WTC11 (cell line): ENCODE data around the gene ANKZF1. TPM values are rescaled to one million over a fixed set of nuclear protein-coding genes. Genes with fewer than 3 reads are reported as not detected.
A peak's percentile ranks its signal among the peaks of the same experiment; 100 is the strongest.

Experiments
- ATAC-seq: fragments of 200-7000 bp; cut with Tn5 transposase; 2 replicates; pipeline ENCODE4 v1.10.0; 2021; ENCODE audit warnings: mild to moderate bottlenecking, moderate library complexity
- CTCF ChIA-PET: fragments of 300-600 bp; sonication (Branson Sonifier 250); formaldehyde crosslinking; loops from one replicate; lab custom pipeline; 2021; ENCODE audit warnings: antibody characterized with exemption; lab: Charles Lee
- POLR2A ChIA-PET: fragments of 350-600 bp; sonication (Branson Sonifier 250); formaldehyde crosslinking; loops from one replicate; lab custom pipeline; 2021; ENCODE audit warnings: antibody characterized with exemption; lab: Charles Lee
- DNase-seq: peaks from one replicate; pipeline ENCODE4 v3.0.0; 2021; ENCODE audit warnings: low spot score
- H3K27ac Mint-ChIP-seq: 2 replicates; pipeline ENCODE4 v1.8.0; 2021; ENCODE audit warnings: mixed read lengths
- H3K27me3 Mint-ChIP-seq: 2 replicates; pipeline ENCODE4 v1.8.0; 2021; ENCODE audit warnings: low read depth, mild to moderate bottlenecking, moderate library complexity, mixed read lengths
- H3K36me3 Mint-ChIP-seq: 2 replicates; pipeline ENCODE4 v1.8.0; 2021; ENCODE audit warnings: mixed read lengths
- H3K4me1 Mint-ChIP-seq: 2 replicates; pipeline ENCODE4 v1.8.0; 2022; ENCODE audit warnings: mixed read lengths
- H3K4me3 Mint-ChIP-seq: 2 replicates; pipeline ENCODE4 v1.8.0; 2021; ENCODE audit warnings: mild to moderate bottlenecking, moderate library complexity, mixed read lengths
- H3K9me3 Mint-ChIP-seq: 2 replicates; pipeline ENCODE4 v1.8.0; 2021; ENCODE audit warnings: mixed read lengths
- ATF1 ChIP-seq: sonication (generic); formaldehyde crosslinking; IDR thresholded peaks from 2 replicates; pipeline ENCODE4 v1.8.1; 2023; ENCODE audit warnings: mild to moderate bottlenecking, moderate library complexity, missing genetic modification reagents
- CREM ChIP-seq: sonication (generic); formaldehyde crosslinking; IDR thresholded peaks from 2 replicates; pipeline ENCODE4 v1.8.1; 2022; ENCODE audit warnings: mild to moderate bottlenecking, missing genetic modification reagents, moderate library complexity
- EMX1 ChIP-seq: fragments of 250-450 bp; sonication (Bioruptor Pico); IDR thresholded peaks from 2 replicates; pipeline ENCODE4 v1.8.0; 2021; ENCODE audit warnings: mild to moderate bottlenecking
- HMGA2 ChIP-seq: fragments of 250-450 bp; sonication (Bioruptor Pico); IDR thresholded peaks from 2 replicates; pipeline ENCODE4 v1.4.0; 2021; ENCODE audit warnings: mild to moderate bottlenecking, moderate library complexity
- TCF7 ChIP-seq: sonication (generic); formaldehyde crosslinking; IDR thresholded peaks from 2 replicates; pipeline ENCODE4 v1.8.0; 2022; ENCODE audit warnings: mild to moderate bottlenecking, low read depth, missing genetic modification reagents, moderate library complexity
- ZNF121 ChIP-seq: sonication (generic); formaldehyde crosslinking; IDR thresholded peaks from 2 replicates; pipeline ENCODE4 v1.8.0; 2023; ENCODE audit warnings: missing genetic modification reagents
- ZNF396 ChIP-seq: fragments of 250-450 bp; sonication (Bioruptor Pico); IDR thresholded peaks from 2 replicates; pipeline ENCODE4 v1.8.0; 2021; ENCODE audit warnings: mild to moderate bottlenecking, moderate library complexity, borderline replicate concordance
- total RNA-seq: library from RNA; stranded (reverse); gene quantifications from 3 replicates; pipeline ENCODE4 v1.2.3, GENCODE V29; 2021
- TF ChIP-seq, protein P1 (sequence below): fragments of 250-450 bp; sonication (Bioruptor Pico); conservative IDR thresholded peaks from 2 replicates; pipeline ENCODE4 v1.9.0; 2021; ENCODE audit warnings: mild to moderate bottlenecking
- TF ChIP-seq, protein P2 (sequence below): sonication (generic); formaldehyde crosslinking; IDR thresholded peaks from 2 replicates; pipeline ENCODE4 v1.8.1; 2022; ENCODE audit warnings: mild to moderate bottlenecking, moderate library complexity, missing genetic modification reagents
- TF ChIP-seq, protein P3 (sequence below): sonication (generic); formaldehyde crosslinking; IDR thresholded peaks from 2 replicates; pipeline ENCODE4 v1.8.0; 2023; ENCODE audit warnings: missing genetic modification reagents
- TF ChIP-seq, protein P4 (sequence below): sonication (generic); formaldehyde crosslinking; conservative IDR thresholded peaks from 2 replicates; pipeline ENCODE4 v1.8.1; 2022; ENCODE audit warnings: mild to moderate bottlenecking, missing genetic modification reagents
- TF ChIP-seq, protein P5 (sequence below): sonication (generic); formaldehyde crosslinking; IDR thresholded peaks from 2 replicates; pipeline ENCODE4 v1.8.1; 2023; ENCODE audit warnings: mild to moderate bottlenecking, missing genetic modification reagents
- TF ChIP-seq, protein P6 (sequence below): sonication (generic); formaldehyde crosslinking; IDR thresholded peaks from 2 replicates; pipeline ENCODE4 v1.8.1; 2023; ENCODE audit warnings: mild to moderate bottlenecking, moderate library complexity, missing genetic modification reagents
- TF ChIP-seq, protein P7 (sequence below): fragments of 250-450 bp; sonication (Bioruptor Pico); IDR thresholded peaks from 2 replicates; pipeline ENCODE4 v2.1.2; 2022; ENCODE audit warnings: mild to moderate bottlenecking, moderate library complexity

ANKZF1 gene
- total RNA-seq, 1 experiment from 2014 or later: 70.4 TPM

DNA sequence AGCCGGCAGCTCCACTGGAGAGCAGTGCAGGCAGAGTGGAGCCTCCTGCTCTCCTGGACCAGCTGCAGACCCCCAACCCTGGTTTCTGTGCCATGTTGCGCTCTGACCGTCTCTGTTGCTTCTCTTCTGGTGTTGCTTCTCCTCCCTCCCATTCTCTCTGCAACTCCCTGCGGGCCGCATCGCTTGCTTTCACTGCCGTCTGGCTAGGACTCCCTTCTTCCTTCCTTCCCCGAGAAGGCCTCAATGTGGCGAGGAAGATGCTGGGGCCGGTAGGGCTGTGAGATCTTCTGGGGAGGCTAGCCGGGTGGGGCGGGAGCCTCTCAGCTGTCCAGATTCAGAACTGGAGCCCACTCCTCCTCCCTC is 55.7 kb downstream of the ANKZF1 start (continued):
- TF ChIP-seq, protein P1, sequence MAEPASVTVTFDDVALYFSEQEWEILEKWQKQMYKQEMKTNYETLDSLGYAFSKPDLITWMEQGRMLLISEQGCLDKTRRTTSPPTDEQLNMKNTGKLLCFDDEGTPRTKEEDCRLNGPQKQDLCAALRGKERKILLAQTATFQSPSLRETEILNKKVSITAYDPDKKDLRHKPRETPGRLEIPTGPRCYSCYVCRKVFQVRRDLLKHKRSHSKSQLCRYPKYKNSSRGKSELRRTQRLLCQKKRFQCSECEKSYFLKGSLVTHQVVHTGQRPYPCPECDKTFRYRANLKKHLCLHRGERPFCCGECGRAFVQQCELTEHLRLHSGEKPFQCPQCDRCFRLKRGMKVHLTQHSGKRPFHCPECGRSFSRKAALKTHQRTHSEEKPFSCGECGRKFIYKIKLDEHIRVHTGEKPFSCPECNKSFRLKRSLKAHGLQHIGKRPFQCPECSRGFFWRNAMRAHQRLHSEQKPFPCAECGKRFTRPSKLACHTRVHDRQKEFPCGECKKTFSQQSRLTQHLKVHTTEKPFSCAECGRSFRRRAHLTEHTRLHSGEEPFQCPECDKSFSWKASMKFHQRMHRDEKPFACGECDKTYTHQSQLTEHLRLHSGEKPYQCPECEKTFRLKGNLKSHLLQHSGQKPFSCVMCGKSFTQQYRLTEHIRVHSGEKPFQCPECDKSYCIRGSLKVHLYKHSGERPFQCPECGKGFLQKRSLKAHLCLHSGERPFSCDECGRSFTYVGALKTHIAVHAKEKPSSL (CRISPR knock-in tag): no peak
- TF ChIP-seq, protein P2, sequence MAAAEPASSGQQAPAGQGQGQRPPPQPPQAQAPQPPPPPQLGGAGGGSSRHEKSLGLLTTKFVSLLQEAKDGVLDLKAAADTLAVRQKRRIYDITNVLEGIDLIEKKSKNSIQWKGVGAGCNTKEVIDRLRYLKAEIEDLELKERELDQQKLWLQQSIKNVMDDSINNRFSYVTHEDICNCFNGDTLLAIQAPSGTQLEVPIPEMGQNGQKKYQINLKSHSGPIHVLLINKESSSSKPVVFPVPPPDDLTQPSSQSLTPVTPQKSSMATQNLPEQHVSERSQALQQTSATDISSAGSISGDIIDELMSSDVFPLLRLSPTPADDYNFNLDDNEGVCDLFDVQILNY: no peak
- TF ChIP-seq ZNF396 (CRISPR knock-in tag) (no peak), TCF7 (CRISPR knock-in tag) (no peak), EMX1 (no peak), ATF1 (no peak)
- TF ChIP-seq, protein P3, sequence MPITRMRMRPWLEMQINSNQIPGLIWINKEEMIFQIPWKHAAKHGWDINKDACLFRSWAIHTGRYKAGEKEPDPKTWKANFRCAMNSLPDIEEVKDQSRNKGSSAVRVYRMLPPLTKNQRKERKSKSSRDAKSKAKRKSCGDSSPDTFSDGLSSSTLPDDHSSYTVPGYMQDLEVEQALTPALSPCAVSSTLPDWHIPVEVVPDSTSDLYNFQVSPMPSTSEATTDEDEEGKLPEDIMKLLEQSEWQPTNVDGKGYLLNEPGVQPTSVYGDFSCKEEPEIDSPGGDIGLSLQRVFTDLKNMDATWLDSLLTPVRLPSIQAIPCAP (CRISPR knock-in tag): no peak
- TF ChIP-seq, protein P4, sequence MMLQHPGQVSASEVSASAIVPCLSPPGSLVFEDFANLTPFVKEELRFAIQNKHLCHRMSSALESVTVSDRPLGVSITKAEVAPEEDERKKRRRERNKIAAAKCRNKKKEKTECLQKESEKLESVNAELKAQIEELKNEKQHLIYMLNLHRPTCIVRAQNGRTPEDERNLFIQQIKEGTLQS (CRISPR knock-in tag): no peak
- TF ChIP-seq, protein P5, sequence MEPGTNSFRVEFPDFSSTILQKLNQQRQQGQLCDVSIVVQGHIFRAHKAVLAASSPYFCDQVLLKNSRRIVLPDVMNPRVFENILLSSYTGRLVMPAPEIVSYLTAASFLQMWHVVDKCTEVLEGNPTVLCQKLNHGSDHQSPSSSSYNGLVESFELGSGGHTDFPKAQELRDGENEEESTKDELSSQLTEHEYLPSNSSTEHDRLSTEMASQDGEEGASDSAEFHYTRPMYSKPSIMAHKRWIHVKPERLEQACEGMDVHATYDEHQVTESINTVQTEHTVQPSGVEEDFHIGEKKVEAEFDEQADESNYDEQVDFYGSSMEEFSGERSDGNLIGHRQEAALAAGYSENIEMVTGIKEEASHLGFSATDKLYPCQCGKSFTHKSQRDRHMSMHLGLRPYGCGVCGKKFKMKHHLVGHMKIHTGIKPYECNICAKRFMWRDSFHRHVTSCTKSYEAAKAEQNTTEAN (CRISPR knock-in tag): no peak

DNA sequence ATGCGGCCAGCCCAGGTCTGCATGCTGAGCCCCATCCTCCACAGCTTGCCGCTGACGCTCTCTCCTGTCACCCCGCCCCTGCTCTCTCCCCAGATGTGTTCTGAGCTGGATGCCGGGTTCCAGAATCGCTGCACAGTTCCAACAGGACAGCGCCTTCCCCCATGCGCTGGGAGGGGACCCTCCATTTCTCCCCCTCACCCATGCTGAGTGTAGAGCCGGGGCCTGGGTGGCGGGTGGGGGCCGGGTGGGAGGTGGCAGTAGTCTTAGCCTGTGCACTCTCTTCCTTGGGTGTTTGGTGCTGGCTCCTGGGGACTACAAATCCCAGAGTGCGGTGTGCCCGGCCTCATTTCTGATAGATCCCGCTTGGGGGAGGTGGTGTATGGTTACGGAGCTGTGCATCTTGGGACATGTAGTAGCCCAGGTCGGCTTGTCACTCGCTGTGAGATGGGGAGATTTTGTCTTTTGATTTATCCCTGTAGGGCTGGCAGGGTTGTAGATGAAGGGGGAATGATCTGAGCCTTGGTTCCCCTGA is 56.4 kb downstream of the ANKZF1 start:
- POLR2A ChIA-PET: interaction anchor here (1.2 to 2.1 kb wide), 2 partner anchors 9 to 41 kb away, joined by 3 to 5 read pairs; partner anchors contain the start of genes GLB1L and STK16
- Mint-ChIP-seq H3K27ac (peak overlapping the region; percentile 26; the same call in 1 of the 2 replicates), H3K4me1 (peaks cover 11% of the 10 kb centered on the region), H3K9me3 (no peaks in the 10 kb centered on the region), H3K27me3 (no peaks in the 10 kb centered on the region; the same call in 1 of the 2 replicates), H3K36me3 (peaks cover 8% of the 10 kb centered on the region; the same call in 1 of the 2 replicates)
- CTCF ChIA-PET: interaction anchor here (0.6 to 3.4 kb wide), 13 partner anchors 8 to 290 kb away, joined by 3 to 62 read pairs (median 5); partner anchors contain the start of genes SPEG and TUBA4B
- TF ChIP-seq CREM (no peak), HMGA2 (CRISPR knock-in tag) (no peak), ZNF121 (CRISPR knock-in tag) (no peak)
- TF ChIP-seq, protein P6, sequence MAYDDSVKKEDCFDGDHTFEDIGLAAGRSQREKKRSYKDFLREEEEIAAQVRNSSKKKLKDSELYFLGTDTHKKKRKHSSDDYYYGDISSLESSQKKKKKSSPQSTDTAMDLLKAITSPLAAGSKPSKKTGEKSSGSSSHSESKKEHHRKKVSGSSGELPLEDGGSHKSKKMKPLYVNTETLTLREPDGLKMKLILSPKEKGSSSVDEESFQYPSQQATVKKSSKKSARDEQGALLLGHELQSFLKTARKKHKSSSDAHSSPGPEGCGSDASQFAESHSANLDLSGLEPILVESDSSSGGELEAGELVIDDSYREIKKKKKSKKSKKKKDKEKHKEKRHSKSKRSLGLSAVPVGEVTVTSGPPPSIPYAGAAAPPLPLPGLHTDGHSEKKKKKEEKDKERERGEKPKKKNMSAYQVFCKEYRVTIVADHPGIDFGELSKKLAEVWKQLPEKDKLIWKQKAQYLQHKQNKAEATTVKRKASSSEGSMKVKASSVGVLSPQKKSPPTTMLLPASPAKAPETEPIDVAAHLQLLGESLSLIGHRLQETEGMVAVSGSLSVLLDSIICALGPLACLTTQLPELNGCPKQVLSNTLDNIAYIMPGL: no peak
- TF ChIP-seq, protein P7, sequence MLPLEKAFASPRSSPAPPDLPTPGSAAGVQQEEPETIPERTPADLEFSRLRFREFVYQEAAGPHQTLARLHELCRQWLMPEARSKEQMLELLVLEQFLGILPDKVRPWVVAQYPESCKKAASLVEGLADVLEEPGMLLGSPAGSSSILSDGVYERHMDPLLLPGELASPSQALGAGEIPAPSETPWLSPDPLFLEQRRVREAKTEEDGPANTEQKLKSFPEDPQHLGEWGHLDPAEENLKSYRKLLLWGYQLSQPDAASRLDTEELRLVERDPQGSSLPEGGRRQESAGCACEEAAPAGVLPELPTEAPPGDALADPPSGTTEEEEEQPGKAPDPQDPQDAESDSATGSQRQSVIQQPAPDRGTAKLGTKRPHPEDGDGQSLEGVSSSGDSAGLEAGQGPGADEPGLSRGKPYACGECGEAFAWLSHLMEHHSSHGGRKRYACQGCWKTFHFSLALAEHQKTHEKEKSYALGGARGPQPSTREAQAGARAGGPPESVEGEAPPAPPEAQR (CRISPR knock-in tag): no peak
- TF ChIP-seq, all 79 proteins: peak for 0
- ATAC-seq (peak; percentile 97), DNase-seq (peak; percentile 78)
- H3K4me3 Mint-ChIP-seq: peak overlapping the region; percentile 32

Other genes starting within 250 kb of the ANKZF1 start
- not detected in 3 replicates for gene FEV, start 244.6 kb upstream of the ANKZF1 start, total RNA-seq
- not detected in 3 replicates for gene CRYBA2, start 236.4 kb upstream of the ANKZF1 start, total RNA-seq
- gene CFAP65, start 188.3 kb upstream of the ANKZF1 start, total RNA-seq: 0.44 to 1.0 TPM (median 0.48 TPM) in 3 replicates
- 0.11 TPM in 1 of 3 replicates, not detected in the others for gene IHH, start 168.9 kb upstream of the ANKZF1 start, total RNA-seq
- gene NHEJ1, start 69.0 kb upstream of the ANKZF1 start, total RNA-seq: 18.4 to 22.3 TPM (median 21.3 TPM) in 3 replicates
- gene SLC23A3, start 59.8 kb upstream of the ANKZF1 start, total RNA-seq: 0.41 to 0.59 TPM (median 0.55 TPM) in 3 replicates
- gene CNPPD1, start 52.9 kb upstream of the ANKZF1 start, total RNA-seq: 26.7 to 32.8 TPM (median 29.5 TPM) in 3 replicates
- 50.2 to 60.2 TPM (median 52.8 TPM) in 3 replicates for gene RETREG2, start 51.5 kb upstream of the ANKZF1 start, total RNA-seq
- 19.5 to 21.1 TPM (median 20.2 TPM) in 3 replicates for gene ZFAND2B, start 23.0 kb upstream of the ANKZF1 start, total RNA-seq
- gene ABCB6, start 10.8 kb upstream of the ANKZF1 start, total RNA-seq: 42.1 to 45.3 TPM (median 44.8 TPM) in 3 replicates
- gene ATG9A, start 170 bp upstream of the ANKZF1 start, total RNA-seq: 42.9 to 48.4 TPM (median 46.7 TPM) in 3 replicates
- gene GLB1L, start 15.6 kb downstream of the ANKZF1 start, total RNA-seq: 5.2 to 6.4 TPM (median 6.1 TPM) in 3 replicates
- gene STK16, start 15.7 kb downstream of the ANKZF1 start, total RNA-seq: 27.4 to 28.8 TPM (median 27.5 TPM) in 3 replicates
- 0.20 TPM in 1 of 3 replicates, not detected in the others for gene TUBA4B, start 23.4 kb downstream of the ANKZF1 start, total RNA-seq
- 40.8 to 58.7 TPM (median 52.3 TPM) in 3 replicates for gene TUBA4A, start 24.1 kb downstream of the ANKZF1 start, total RNA-seq
- gene DNAJB2, start 49.6 kb downstream of the ANKZF1 start, total RNA-seq: 36.1 to 42.8 TPM (median 40.3 TPM) in 3 replicates
- gene PTPRN, start 79.6 kb downstream of the ANKZF1 start, total RNA-seq: 3.8 to 5.7 TPM (median 5.2 TPM) in 3 replicates
- not detected in 3 replicates for gene RESP18, start 102.9 kb downstream of the ANKZF1 start, total RNA-seq
- gene DNPEP, start 158.1 kb downstream of the ANKZF1 start, total RNA-seq: 65.8 to 70.2 TPM (median 67.6 TPM) in 3 replicates
- 1.6 to 3.5 TPM (median 2.8 TPM) in 3 replicates for gene DES, start 188.6 kb downstream of the ANKZF1 start, total RNA-seq
- 55.3 to 62.7 TPM (median 57.8 TPM) in 3 replicates for gene SPEG, start 205.0 kb downstream of the ANKZF1 start, total RNA-seq